Neutrophil (primary cell): ENCODE measurements around the gene DRC7.
"Not testable (repeated sequence)": the region's sequence is repeated elsewhere in the genome, so short reads cannot be mapped to it uniquely, and the experiment has no call there.

Experiments
- H3K27ac ChIP-seq: fragments of 200-600 bp; sonication (generic); 2 replicates; pipeline ENCODE4 v1.5.1; 2016; ENCODE audit warnings: mild to moderate bottlenecking, moderate library complexity
- H3K27me3 ChIP-seq: fragments of 200-600 bp; sonication (generic); 2 replicates; pipeline ENCODE4 v1.6.0; 2016; ENCODE audit warnings: mild to moderate bottlenecking
- H3K36me3 ChIP-seq: fragments of 200-600 bp; sonication (generic); 2 replicates; pipeline ENCODE4 v1.5.1; 2017
- H3K4me1 ChIP-seq, 2 experiments: fragments of 200-600 bp in 1 of 2; sonication (generic) in 1 of 2; 1 replicate in 1 of 2; 2 replicates in 1 of 2; pipeline versions ENCODE4 v1.5.1 to v1.6.1; 2013 to 2016; ENCODE audit warnings: low read depth in 1 of 2, low read length in 1 of 2, mild to moderate bottlenecking in 1 of 2, moderate library complexity in 1 of 2; ENCODE audit not compliant: control insufficient read depth in 1 of 2, insufficient read depth in 1 of 2
- H3K4me3 ChIP-seq, 2 experiments: fragments of 200-600 bp in 1 of 2; sonication (generic) in 1 of 2; 1 replicate in 1 of 2; 2 replicates in 1 of 2; pipeline ENCODE4 v1.5.1; 2013 to 2016; ENCODE audit warnings: low read depth in 1 of 2, low read length in 1 of 2, mild to moderate bottlenecking in 1 of 2, moderate library complexity in 1 of 2
- H3K9me3 ChIP-seq: fragments of 200-600 bp; sonication (generic); 2 replicates; pipeline ENCODE4 v1.5.1; 2016
- TF ChIP-seq, protein P1 (sequence below): fragments of 200-600 bp; sonication (generic); IDR thresholded peaks from 2 replicates; pipeline ENCODE4 v1.5.1; 2016; ENCODE audit warnings: antibody characterized with exemption

The DRC7 gene

DNA sequence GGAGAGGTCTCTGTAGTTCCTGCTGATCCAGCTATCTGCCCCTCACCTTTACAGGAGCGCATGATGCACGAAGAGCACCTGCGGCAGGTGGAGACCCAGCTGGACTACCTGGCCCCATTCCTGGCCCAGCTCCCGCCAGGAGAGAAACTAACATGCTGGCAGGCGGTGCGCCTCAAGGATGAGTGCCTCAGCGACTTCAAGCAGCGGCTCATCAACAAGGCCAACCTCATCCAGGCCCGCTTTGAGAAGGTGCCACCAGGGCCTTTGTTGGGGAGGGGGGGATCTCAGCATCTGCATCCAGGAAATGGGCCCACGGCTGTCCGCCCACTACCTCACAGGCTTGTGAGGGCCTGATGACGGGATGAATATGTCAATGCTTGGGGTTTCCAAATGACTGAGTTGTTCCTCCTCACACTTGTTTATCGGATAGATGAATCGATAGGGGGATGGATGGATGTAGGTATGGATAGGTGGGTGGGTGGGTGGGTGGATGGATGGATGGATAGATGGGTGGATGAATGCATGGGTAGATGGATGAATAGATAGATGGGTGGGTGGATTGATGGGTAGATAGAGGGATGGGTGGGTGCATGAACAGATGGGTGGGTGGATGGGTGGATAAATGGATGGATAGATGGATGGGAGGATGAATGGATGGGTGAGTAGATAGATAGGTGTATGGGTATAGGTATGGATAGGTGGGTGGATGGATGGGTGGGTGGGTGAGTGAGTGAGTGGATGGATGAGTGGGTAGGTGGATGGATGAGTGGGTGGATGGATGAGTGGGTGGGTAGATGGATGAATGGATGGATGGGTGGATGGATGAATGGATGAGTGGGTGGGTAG is 34.0 kb downstream of the DRC7 start:
- Histone ChIP-seq H3K9me3 (no peaks in the 10 kb centered on the region), H3K27ac (no peak overlapping the region), H3K4me3 (no peak overlapping the region), H3K36me3 (no peaks in the 10 kb centered on the region), H3K27me3 (no peaks in the 10 kb centered on the region), H3K4me1 (no peaks in the 10 kb centered on the region)
- TF ChIP-seq, protein P1, sequence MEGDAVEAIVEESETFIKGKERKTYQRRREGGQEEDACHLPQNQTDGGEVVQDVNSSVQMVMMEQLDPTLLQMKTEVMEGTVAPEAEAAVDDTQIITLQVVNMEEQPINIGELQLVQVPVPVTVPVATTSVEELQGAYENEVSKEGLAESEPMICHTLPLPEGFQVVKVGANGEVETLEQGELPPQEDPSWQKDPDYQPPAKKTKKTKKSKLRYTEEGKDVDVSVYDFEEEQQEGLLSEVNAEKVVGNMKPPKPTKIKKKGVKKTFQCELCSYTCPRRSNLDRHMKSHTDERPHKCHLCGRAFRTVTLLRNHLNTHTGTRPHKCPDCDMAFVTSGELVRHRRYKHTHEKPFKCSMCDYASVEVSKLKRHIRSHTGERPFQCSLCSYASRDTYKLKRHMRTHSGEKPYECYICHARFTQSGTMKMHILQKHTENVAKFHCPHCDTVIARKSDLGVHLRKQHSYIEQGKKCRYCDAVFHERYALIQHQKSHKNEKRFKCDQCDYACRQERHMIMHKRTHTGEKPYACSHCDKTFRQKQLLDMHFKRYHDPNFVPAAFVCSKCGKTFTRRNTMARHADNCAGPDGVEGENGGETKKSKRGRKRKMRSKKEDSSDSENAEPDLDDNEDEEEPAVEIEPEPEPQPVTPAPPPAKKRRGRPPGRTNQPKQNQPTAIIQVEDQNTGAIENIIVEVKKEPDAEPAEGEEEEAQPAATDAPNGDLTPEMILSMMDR: no peak

DNA sequence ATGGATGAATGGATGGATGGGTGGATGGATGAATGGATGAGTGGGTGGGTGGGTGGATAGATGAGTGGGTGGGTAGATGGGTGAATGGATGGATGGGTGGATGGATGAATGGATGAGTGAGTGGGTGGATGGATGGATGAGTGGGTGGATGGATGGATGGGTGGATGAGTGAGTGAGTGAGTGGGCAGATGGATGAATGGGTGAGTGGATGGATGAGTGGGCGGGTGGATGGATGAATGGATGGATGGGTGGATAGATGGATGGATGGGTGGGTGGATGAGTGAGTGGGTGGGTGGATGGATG is 34.5 kb downstream of the DRC7 start:
- TF ChIP-seq, protein P1: no peak
- H3K27ac ChIP-seq: no peak overlapping the region
- no peaks in the 10 kb centered on the region for H3K27me3 ChIP-seq
- H3K4me1 ChIP-seq: no peaks in the 10 kb centered on the region
- no peaks in the 10 kb centered on the region for H3K36me3 ChIP-seq
- no peak overlapping the region for H3K4me3 ChIP-seq
- no peaks in the 10 kb centered on the region for H3K9me3 ChIP-seq

DNA sequence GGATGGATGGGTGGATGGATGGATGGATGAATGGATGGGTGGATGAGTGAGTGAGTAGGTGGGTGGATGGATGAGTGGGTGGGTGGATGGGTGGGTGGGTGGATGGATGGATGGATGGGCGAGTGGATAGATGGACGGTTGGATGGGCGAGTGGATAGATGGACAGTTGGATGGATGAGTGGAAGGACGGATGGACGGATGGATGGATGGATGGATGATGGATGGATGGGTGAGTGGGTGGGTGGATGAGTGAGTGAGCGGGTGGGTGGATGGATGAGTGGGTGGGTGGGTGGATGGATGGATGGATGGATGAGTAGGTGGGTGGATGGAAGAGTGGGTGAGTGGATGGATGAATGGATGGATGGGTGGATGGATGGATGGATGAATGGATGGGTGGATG is 35.2 kb downstream of the DRC7 start:
- not testable (repeated sequence) for H3K27ac ChIP-seq, H3K27me3 ChIP-seq, H3K4me1 ChIP-seq, H3K4me3 ChIP-seq, H3K9me3 ChIP-seq, H3K36me3 ChIP-seq

DNA sequence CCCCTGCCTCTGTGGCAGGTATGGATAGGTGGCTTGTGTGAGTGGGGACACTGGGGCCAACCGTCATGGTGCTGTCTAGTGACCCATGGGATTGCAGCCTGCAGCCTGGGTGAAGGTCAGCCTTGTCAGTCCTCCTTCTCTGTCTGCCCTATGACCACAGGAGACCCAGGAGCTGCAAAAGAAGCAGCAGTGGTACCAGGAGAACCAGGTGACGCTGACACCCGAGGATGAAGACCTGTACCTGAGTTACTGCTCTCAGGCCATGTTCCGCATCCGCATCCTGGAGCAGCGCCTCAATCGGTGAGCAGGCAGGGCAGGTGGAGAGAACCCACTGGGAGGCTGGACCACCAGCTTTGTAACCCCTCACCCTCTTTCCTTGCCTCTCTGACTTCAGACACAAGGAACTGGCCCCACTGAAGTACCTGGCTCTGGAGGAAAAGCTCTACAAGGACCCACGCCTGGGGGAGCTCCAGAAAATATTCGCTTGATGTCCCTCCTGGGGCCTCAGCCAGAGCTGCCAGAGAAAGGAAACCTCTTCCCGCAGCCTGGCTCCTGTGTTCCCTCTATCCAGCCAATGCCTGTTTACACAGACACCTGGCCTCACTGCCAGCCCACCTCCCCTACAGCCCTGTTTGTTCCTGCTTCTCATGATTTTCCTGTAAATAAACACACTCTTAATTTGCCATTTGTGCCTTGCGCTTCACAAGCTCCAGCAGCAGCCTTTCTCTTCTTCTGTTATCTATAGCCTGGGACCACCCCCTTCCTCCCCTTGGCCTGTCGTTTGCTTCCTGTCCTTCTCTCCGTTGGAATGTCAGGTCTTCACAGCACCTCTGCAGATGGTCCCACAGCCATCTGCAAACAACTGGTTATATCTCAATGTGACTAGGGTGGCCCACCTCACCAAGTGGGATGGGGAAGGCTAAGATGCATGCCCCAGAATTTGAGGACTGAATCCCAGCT is 36.4 kb downstream of the DRC7 start:
- no peaks in the 10 kb centered on the region for H3K27me3 ChIP-seq
- H3K27ac ChIP-seq: no peak overlapping the region
- H3K36me3 ChIP-seq: no peaks in the 10 kb centered on the region
- peaks cover 9 to 10% of the 10 kb centered on the region in 2 experiments for H3K4me1 ChIP-seq
- TF ChIP-seq, protein P1: no peak
- no peaks in the 10 kb centered on the region for H3K9me3 ChIP-seq
- no peak overlapping the region for H3K4me3 ChIP-seq

DNA sequence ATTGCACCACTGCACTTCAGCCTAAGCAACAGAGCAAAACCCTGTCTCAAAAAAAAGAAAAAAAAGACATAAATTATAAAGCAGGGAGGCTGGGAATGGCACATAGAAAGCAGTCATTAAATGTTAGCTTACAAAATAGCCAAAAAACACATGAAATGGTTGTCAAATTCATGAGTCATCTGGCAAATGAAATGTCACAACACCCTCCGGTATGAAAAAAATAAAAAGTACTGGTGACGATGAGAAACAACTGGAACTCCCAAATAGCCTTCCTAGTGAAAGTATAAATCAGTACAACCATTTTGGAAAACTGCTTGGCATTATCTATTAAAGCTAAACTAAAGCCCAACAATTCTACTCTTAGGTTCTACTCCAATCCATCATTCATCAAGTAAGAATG is 37.4 kb downstream of the DRC7 start:
- Histone ChIP-seq H3K9me3 (no peaks in the 10 kb centered on the region), H3K4me1 (peaks cover 19% of the 10 kb centered on the region in 2 experiments), H3K4me3 (no peak overlapping the region), H3K27ac (no peak overlapping the region), H3K36me3 (no peaks in the 10 kb centered on the region), H3K27me3 (no peaks in the 10 kb centered on the region)
- TF ChIP-seq, protein P1: no peak

DNA sequence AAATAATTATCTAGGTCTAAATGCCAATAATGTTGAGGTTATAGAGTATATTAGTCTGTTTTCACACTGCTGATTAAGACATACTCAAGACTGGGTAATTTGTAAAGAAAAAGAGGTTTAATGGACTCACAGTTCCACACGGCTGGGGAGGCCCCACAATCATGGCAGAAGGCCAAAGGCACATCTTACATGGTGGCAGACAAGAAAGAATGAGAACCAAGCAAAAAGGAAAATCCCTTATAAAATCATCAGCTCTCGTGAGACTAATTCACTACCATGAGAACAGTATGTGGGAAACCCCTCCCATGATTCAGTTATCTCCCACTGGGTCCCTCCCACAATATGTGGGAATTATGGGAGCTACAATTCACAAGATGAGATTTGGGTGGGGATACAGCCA is 38.1 kb downstream of the DRC7 start:
- TF ChIP-seq, protein P1: no peak
- H3K27me3 ChIP-seq: no peaks in the 10 kb centered on the region
- no peak overlapping the region for H3K4me3 ChIP-seq
- H3K36me3 ChIP-seq: no peaks in the 10 kb centered on the region
- H3K4me1 ChIP-seq: peaks cover 19 to 20% of the 10 kb centered on the region in 2 experiments
- H3K9me3 ChIP-seq: no peaks in the 10 kb centered on the region
- no peak overlapping the region for H3K27ac ChIP-seq
